GM23248 (cell line): ENCODE results near the gene STAMBP. TPM values are rescaled to one million over a fixed set of nuclear protein-coding genes. Genes with fewer than 3 reads are reported as not detected.

ENCODE experiments used
- DNase-seq: peaks from one replicate; pipeline ENCODE4 v3.0.0-alpha.2; 2015
- H2AFZ ChIP-seq: fragments of 200-600 bp; sonication (generic); 2 replicates; pipeline ENCODE4 v1.6.1; 2016; ENCODE audit warnings: antibody characterized with exemption
- H3F3A ChIP-seq: fragments of 200-600 bp; sonication (generic); 2 replicates; pipeline ENCODE4 v1.6.1; 2016; ENCODE audit warnings: mild to moderate bottlenecking, antibody characterized with exemption, mixed run types; ENCODE audit not compliant: insufficient read depth
- H3K27ac ChIP-seq: fragments of 200-600 bp; sonication (generic); 2 replicates; pipeline ENCODE4 v1.5.1; 2016; ENCODE audit warnings: mild to moderate bottlenecking
- H3K27me3 ChIP-seq: fragments of 200-600 bp; sonication (generic); replicated peaks from 2 replicates; pipeline ENCODE4 v1.6.1; 2016; ENCODE audit warnings: mild to moderate bottlenecking; ENCODE audit not compliant: insufficient read depth
- H3K36me3 ChIP-seq: fragments of 200-600 bp; sonication (generic); 2 replicates; pipeline ENCODE4 v1.6.1; 2016; ENCODE audit warnings: low read depth, mild to moderate bottlenecking
- H3K4me1 ChIP-seq: fragments of 200-600 bp; sonication (generic); 2 replicates; pipeline ENCODE4 v1.6.1; 2016; ENCODE audit warnings: mild to moderate bottlenecking; ENCODE audit not compliant: insufficient read depth
- H3K4me2 ChIP-seq: fragments of 200-600 bp; sonication (generic); one replicate; pipeline ENCODE4 v1.6.1; 2016; ENCODE audit warnings: mild to moderate bottlenecking; ENCODE audit not compliant: unreplicated experiment
- H3K4me3 ChIP-seq: fragments of 200-600 bp; sonication (generic); 2 replicates; pipeline ENCODE4 v1.5.1; 2016; ENCODE audit warnings: mild to moderate bottlenecking
- H3K79me2 ChIP-seq: fragments of 200-600 bp; sonication (generic); 2 replicates; pipeline ENCODE4 v1.6.1; 2016; ENCODE audit warnings: mild to moderate bottlenecking; ENCODE audit not compliant: insufficient read depth
- H3K9ac ChIP-seq: fragments of 200-600 bp; sonication (generic); 2 replicates; pipeline ENCODE4 v1.6.1; 2016; ENCODE audit warnings: mild to moderate bottlenecking
- H3K9me2 ChIP-seq: fragments of 200-600 bp; sonication (generic); 2 replicates; pipeline ENCODE4 v1.6.1; 2016; ENCODE audit warnings: mixed run types, mild to moderate bottlenecking, moderate library complexity; ENCODE audit not compliant: insufficient read depth
- H3K9me3 ChIP-seq: fragments of 200-600 bp; sonication (generic); one replicate; pipeline ENCODE4 v1.6.1; 2017; ENCODE audit warnings: low read depth
- H4K20me1 ChIP-seq: fragments of 200-600 bp; sonication (generic); 2 replicates; pipeline ENCODE4 v1.6.0; 2016; ENCODE audit not compliant: insufficient read depth
- EZH2 ChIP-seq: fragments of 200-600 bp; sonication (generic); IDR thresholded peaks from 2 replicates; pipeline ENCODE4 v1.6.1; 2018; ENCODE audit warnings: antibody characterized with exemption, mild to moderate bottlenecking; ENCODE audit not compliant: insufficient read depth, poor library complexity, severe bottlenecking
- EZH2phosphoT487 ChIP-seq: fragments of 200-600 bp; sonication (generic); IDR thresholded peaks from 2 replicates; pipeline ENCODE4 v1.6.1; 2018; ENCODE audit warnings: antibody characterized with exemption, moderate library complexity, mild to moderate bottlenecking, low read depth; ENCODE audit not compliant: insufficient read depth
- WGBS, 2 experiments: methylation state at CpG; one replicate each; pipeline ENCODE4 v1.1.6; 2015 to 2017; ENCODE audit warnings: low lambda C conversion rate in 2 of 2, low coverage in 1 of 2; ENCODE audit errors: missing lambda C conversion rate in 2 of 2; 5-methylcytosine and 5-hydroxymethylcytosine counted together
- in situ Hi-C: fragments of 300-500 bp; cut with MboI; formaldehyde crosslinking; loops from 2 replicates; pipeline ENCODE4 v1.15.0; 2020
- polyA plus RNA-seq: library from polyadenylated mRNA; unstranded; fragments of >200 nt; fragmentation: Nextera tagmentation; extraction: Ambion mirVana; gene quantifications from 2 replicates; pipeline ENCODE4 v1.2.1, GENCODE V29; 2016
- total RNA-seq: library from RNA; depleted of rRNA; stranded (reverse); fragments of >200 nt; shearing (Covaris generic); gene quantifications from 2 replicates; pipeline ENCODE4 v1.2.3, GENCODE V29; 2014

Gene STAMBP
- total and polyA plus RNA-seq, 2 experiments from 2014 or later, result 24.4 to 35.9 TPM

GRCh38 chr2:73910873-73911547 lies 82.2 kb downstream of the STAMBP start:
- Histone ChIP-seq H3F3A (peaks cover 6% of the 10 kb centered on the region; the same call in 1 of the 2 replicates), H3K9me2 (no peaks in the 10 kb centered on the region), H3K79me2 (no peaks in the 10 kb centered on the region), H3K36me3 (no peaks in the 10 kb centered on the region), H4K20me1 (no peaks in the 10 kb centered on the region), H3K4me2 (no peak overlapping the region), H3K9ac (no peak overlapping the region), H3K4me1 (no peaks in the 10 kb centered on the region), H2AFZ (no peak overlapping the region), H3K9me3 (no peaks in the 10 kb centered on the region), H3K27ac (no peak overlapping the region), H3K27me3 (peaks cover 35% of the 10 kb centered on the region), H3K4me3 (no peak overlapping the region)
- no peak for DNase-seq
- TF ChIP-seq EZH2phosphoT487, result no peak
- no peak for TF ChIP-seq EZH2
- in situ Hi-C loops, result no loop called here
- WGBS, 2 experiments, result 32 to 34% methylated on average over 6 of the region's 6 CpGs

GRCh38 chr2:73911548-73912208 lies 82.9 kb downstream of the STAMBP start:
- 61 to 67% methylated on average over 8 of the region's 8 CpGs for WGBS, 2 experiments
- no peaks in the 10 kb centered on the region for H3K4me1 ChIP-seq

GRCh38 chr2:73913414-73914054 lies 84.8 kb downstream of the STAMBP start:
- no peaks in the 10 kb centered on the region for H3K9me2 ChIP-seq
- in situ Hi-C loops, result no loop called here
- TF ChIP-seq EZH2phosphoT487, result no peak
- TF ChIP-seq EZH2, result no peak
- peaks cover 60% of the 10 kb centered on the region for H3K27me3 ChIP-seq
- no peaks in the 10 kb centered on the region for H3K4me1 ChIP-seq
- H3K36me3 ChIP-seq, result no peaks in the 10 kb centered on the region
- WGBS, 2 experiments, result 84% methylated on average over 8 of the region's 8 CpGs
- H4K20me1 ChIP-seq, result no peaks in the 10 kb centered on the region
- no peak overlapping the region for H2AFZ ChIP-seq
- H3K27ac ChIP-seq, result no peak overlapping the region
- no peaks in the 10 kb centered on the region for H3K9me3 ChIP-seq
- no peak overlapping the region for H3K4me3 ChIP-seq
- H3K79me2 ChIP-seq, result no peaks in the 10 kb centered on the region
- DNase-seq, result no peak
- no peak overlapping the region for H3K9ac ChIP-seq
- no peak overlapping the region for H3K4me2 ChIP-seq
- H3F3A ChIP-seq, result no peaks in the 10 kb centered on the region

More at GRCh38 chr2:73911548-73912208, 82.9 kb downstream of the STAMBP start:
- Histone ChIP-seq H3K9me2 (no peaks in the 10 kb centered on the region), H3K79me2 (no peaks in the 10 kb centered on the region), H3K9ac (no peak overlapping the region), H4K20me1 (no peaks in the 10 kb centered on the region), H2AFZ (no peak overlapping the region), H3K27me3 (peaks cover 42% of the 10 kb centered on the region), H3K36me3 (no peaks in the 10 kb centered on the region), H3K4me3 (no peak overlapping the region), H3K9me3 (no peaks in the 10 kb centered on the region), H3K4me2 (no peak overlapping the region), H3F3A (peaks cover 6% of the 10 kb centered on the region; the same call in 1 of the 2 replicates), H3K27ac (no peak overlapping the region)
- no peak for DNase-seq
- TF ChIP-seq EZH2, result no peak
- in situ Hi-C loops, result no loop called here

GRCh38 chr2:73914667-73915066 lies 85.9 kb downstream of the STAMBP start:
- Histone ChIP-seq H3K27ac (no peak overlapping the region), H3K36me3 (no peaks in the 10 kb centered on the region), H3K9ac (no peak overlapping the region), H3K27me3 (peaks cover 62% of the 10 kb centered on the region), H3F3A (no peaks in the 10 kb centered on the region), H3K4me2 (no peak overlapping the region), H3K4me1 (no peaks in the 10 kb centered on the region), H3K9me2 (no peaks in the 10 kb centered on the region), H2AFZ (no peak overlapping the region), H3K4me3 (no peak overlapping the region), H4K20me1 (no peaks in the 10 kb centered on the region), H3K9me3 (no peaks in the 10 kb centered on the region), H3K79me2 (no peaks in the 10 kb centered on the region)
- in situ Hi-C loops, result no loop called here
- WGBS, 2 experiments, result 92 to 95% methylated on average over 4 of the region's 4 CpGs
- DNase-seq, result no peak
- TF ChIP-seq EZH2phosphoT487, result no peak
- TF ChIP-seq EZH2, result no peak
